CD14-positive monocyte (primary cell): ENCODE results near the gene MAD2L1BP. TPM values are rescaled to one million over a fixed set of nuclear protein-coding genes. Genes with fewer than 3 reads are reported as not detected.

Experiments used
- DNase-seq, 3 donors: peaks; one replicate each; pipeline ENCODE4 v3.0.0-alpha.2; 2011 to 2022
- H2AFZ ChIP-seq: 2 replicates; pipeline ENCODE4 v1.6.0; 2012; ENCODE audit warnings: mild to moderate bottlenecking, low read depth, low read length, inconsistent platforms; ENCODE audit not compliant: insufficient read depth, poor library complexity, severe bottlenecking
- H3K27ac ChIP-seq, 2 donors: 1 replicate in 1 of 2; 2 replicates in 1 of 2; pipeline ENCODE4 v1.5.1; 2012 to 2013; ENCODE audit warnings: low read length in 2 of 2, control low read depth in 1 of 2, inconsistent platforms in 1 of 2, low read depth in 1 of 2, mild to moderate bottlenecking in 1 of 2
- H3K27me3 ChIP-seq, 2 donors: one replicate each; pipeline versions ENCODE4 v1.6.0 to v1.6.1; 2011 to 2013; ENCODE audit warnings: low read length in 2 of 2; ENCODE audit not compliant: control insufficient read depth in 2 of 2, insufficient read depth in 2 of 2
- H3K36me3 ChIP-seq, 2 donors: replicated peaks in 1 of 2; 1 replicate in 1 of 2; 2 replicates in 1 of 2; pipeline versions ENCODE4 v1.5.1 to v1.6.1; 2012 to 2013; ENCODE audit warnings: low read length in 2 of 2, control low read depth in 1 of 2, inconsistent platforms in 1 of 2, mild to moderate bottlenecking in 1 of 2; ENCODE audit not compliant: insufficient read depth in 2 of 2, control insufficient read depth in 1 of 2
- H3K4me1 ChIP-seq, 2 donors: 1 replicate in 1 of 2; 2 replicates in 1 of 2; pipeline versions ENCODE4 v1.5.1 to v1.6.1; 2012 to 2013; ENCODE audit warnings: low read length in 2 of 2, control low read depth in 1 of 2, inconsistent platforms in 1 of 2, mild to moderate bottlenecking in 1 of 2, moderate library complexity in 1 of 2; ENCODE audit not compliant: insufficient read depth in 2 of 2, control insufficient read depth in 1 of 2
- H3K4me2 ChIP-seq: replicated peaks from 2 replicates; pipeline ENCODE3; 2012; ENCODE audit warnings: low read length, moderate library complexity, mild to moderate bottlenecking; ENCODE audit not compliant: poor library complexity, severe bottlenecking; ENCODE audit errors: extremely low read depth
- H3K4me3 ChIP-seq, 3 experiments: fragments of 200-600 bp in 1 of 3; sonication (generic) in 1 of 3; replicated peaks in 1 of 3; 1 replicate in 2 of 3; 2 replicates in 1 of 3; pipeline ENCODE4 v1.5.1; 2011 to 2013; ENCODE audit warnings: low read length in 3 of 3, mild to moderate bottlenecking in 3 of 3, control low read depth in 2 of 3, low read depth in 2 of 3, inconsistent platforms in 1 of 3, moderate library complexity in 1 of 3
- H3K79me2 ChIP-seq: 2 replicates; pipeline ENCODE4 v1.6.0; 2012; ENCODE audit warnings: mild to moderate bottlenecking, control low read depth, inconsistent platforms, low read length, moderate library complexity; ENCODE audit not compliant: insufficient read depth
- H3K9ac ChIP-seq: 2 replicates; pipeline ENCODE4 v1.6.0; 2017; ENCODE audit warnings: low read length, mild to moderate bottlenecking; ENCODE audit not compliant: insufficient read depth, poor library complexity, severe bottlenecking
- H3K9me3 ChIP-seq, 2 donors: replicated peaks in 1 of 2; 1 replicate in 1 of 2; 2 replicates in 1 of 2; pipeline versions ENCODE4 v1.5.1 to v1.6.1; 2012 to 2013; ENCODE audit warnings: low read length in 2 of 2, control low read depth in 1 of 2; ENCODE audit not compliant: control insufficient read depth in 1 of 2, insufficient read depth in 1 of 2
- H4K20me1 ChIP-seq: 2 replicates; pipeline ENCODE4 v1.6.0; 2012; ENCODE audit warnings: mild to moderate bottlenecking, low read length, control low read depth, moderate library complexity; ENCODE audit not compliant: insufficient read depth
- H3K27ac Mint-ChIP-seq, 7 donors: one replicate each; pipeline ENCODE4 v1.8.0; 2020; ENCODE audit warnings: mild to moderate bottlenecking in 7 of 7, mixed read lengths in 7 of 7, moderate library complexity in 6 of 7, inconsistent platforms in 2 of 7
- H3K27me3 Mint-ChIP-seq, 3 donors: one replicate each; pipeline ENCODE4 v1.8.0; 2021 to 2022; ENCODE audit warnings: low read depth in 3 of 3, mild to moderate bottlenecking in 3 of 3, mixed read lengths in 3 of 3, moderate library complexity in 3 of 3, inconsistent platforms in 1 of 3
- H3K36me3 Mint-ChIP-seq, 2 donors: one replicate each; pipeline ENCODE4 v1.8.0; 2020; ENCODE audit warnings: mixed read lengths in 2 of 2, inconsistent platforms in 1 of 2, mild to moderate bottlenecking in 1 of 2
- H3K4me1 Mint-ChIP-seq: one replicate; pipeline ENCODE4 v1.8.0; 2020; ENCODE audit warnings: mild to moderate bottlenecking, mixed read lengths
- H3K4me3 Mint-ChIP-seq, 2 donors: one replicate each; pipeline ENCODE4 v1.8.0; 2020; ENCODE audit warnings: mild to moderate bottlenecking in 2 of 2, mixed read lengths in 2 of 2, moderate library complexity in 1 of 2
- H3K9me3 Mint-ChIP-seq, 7 donors: one replicate each; pipeline ENCODE4 v1.8.0; 2020 to 2022; ENCODE audit warnings: mixed read lengths in 7 of 7, mild to moderate bottlenecking in 6 of 7, moderate library complexity in 6 of 7, inconsistent platforms in 2 of 7
- WGBS: methylation state at CpG from one replicate; pipeline ENCODE4 v1.1.5; 2013; ENCODE audit warnings: missing lambda C conversion rate; ENCODE audit not compliant: insufficient coverage; 5-methylcytosine and 5-hydroxymethylcytosine counted together
- intact Hi-C, 2 donors: fragments of 100-400 bp; cut with micrococcal nuclease; formaldehyde crosslinking; loops; one replicate each; pipeline versions ENCODE4 v1.15.0 to v1.15.1; 2023
- polyA plus RNA-seq, 3 donors: library from polyadenylated mRNA; depleted of rRNA in 1 of 3; unstranded in 2 of 3; stranded (reverse) in 1 of 3; fragments of 300-500 nt in 2 of 3; fragments of >200 nt in 1 of 3; fragmentation: Illumina TruSeq in 2 of 3; gene quantifications; 1 replicate in 2 of 3; 2 replicates in 1 of 3; pipeline ENCODE4 v1.2.3, GENCODE V29; 2012 to 2021
- TF ChIP-seq, protein P1 (sequence below): fragments of 200-600 bp; IDR thresholded peaks from one replicate; pipeline ENCODE4 v1.8.0; 2022; ENCODE audit warnings: antibody characterized with exemption, mild to moderate bottlenecking

The MAD2L1BP gene
- polyA plus RNA-seq, 3 donors, result 17.3 to 33.5 (median 26.5) TPM

DNA sequence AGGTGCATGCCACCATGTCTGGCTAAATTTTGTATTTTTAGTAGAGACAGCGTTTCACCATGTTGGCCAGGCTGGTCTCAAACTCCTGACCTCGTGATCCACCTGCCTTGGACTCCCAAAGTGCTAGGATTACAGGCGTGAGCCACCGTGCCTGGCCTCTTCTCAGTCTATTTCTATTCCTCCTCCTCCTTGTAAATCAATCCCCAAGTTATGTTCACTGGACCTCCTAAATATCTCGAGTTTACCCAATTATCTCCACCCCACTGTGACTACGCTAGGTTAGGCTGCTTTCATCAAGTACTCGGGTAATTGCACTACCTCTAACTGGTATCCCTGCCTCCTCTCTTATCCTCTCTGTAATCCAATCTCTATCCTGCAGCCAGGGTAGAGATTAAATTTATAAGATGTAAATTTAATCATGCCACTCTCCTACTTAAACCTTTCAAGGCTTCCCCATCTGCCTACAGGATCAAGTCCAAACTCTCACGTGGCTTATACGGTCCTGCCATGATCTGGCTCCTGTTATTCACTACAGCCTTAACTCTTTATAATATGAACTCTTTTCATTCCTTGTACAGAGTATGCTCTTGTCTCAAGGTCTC, 837 bp upstream of the MAD2L1BP start:
- H3K4me2 ChIP-seq, result peak overlapping the region; percentile 86
- H3K79me2 ChIP-seq, result peaks cover 41% of the 10 kb centered on the region
- H3K27ac ChIP-seq, result peak overlapping the region in 1 of 2 donors; percentile 95
- H3K27me3 ChIP-seq, result no peaks in the 10 kb centered on the region
- Mint-ChIP-seq H3K9me3 (peaks cover 0 to 3% (median 0%) of the 10 kb centered on the region in 7 donors), H3K27ac (peak overlapping the region in 6 of 7 donors; percentile 9 to 98 (median 96)), H3K4me3 (peak overlapping the region in 1 of 2 donors; percentile 98), H3K27me3 (peaks cover 0 to 2% (median 0%) of the 10 kb centered on the region in 3 donors), H3K36me3 (peaks cover 12 to 29% of the 10 kb centered on the region in 2 donors), H3K4me1 (peaks cover 56% of the 10 kb centered on the region)
- H3K4me1 ChIP-seq, result peaks cover 44 to 53% of the 10 kb centered on the region in 2 donors
- no peaks in the 10 kb centered on the region for H3K9me3 ChIP-seq
- H3K36me3 ChIP-seq, result peaks cover 9 to 14% of the 10 kb centered on the region in 2 donors
- 89% methylated on average over 7 of the region's 9 CpGs for WGBS
- TF ChIP-seq, protein P1, sequence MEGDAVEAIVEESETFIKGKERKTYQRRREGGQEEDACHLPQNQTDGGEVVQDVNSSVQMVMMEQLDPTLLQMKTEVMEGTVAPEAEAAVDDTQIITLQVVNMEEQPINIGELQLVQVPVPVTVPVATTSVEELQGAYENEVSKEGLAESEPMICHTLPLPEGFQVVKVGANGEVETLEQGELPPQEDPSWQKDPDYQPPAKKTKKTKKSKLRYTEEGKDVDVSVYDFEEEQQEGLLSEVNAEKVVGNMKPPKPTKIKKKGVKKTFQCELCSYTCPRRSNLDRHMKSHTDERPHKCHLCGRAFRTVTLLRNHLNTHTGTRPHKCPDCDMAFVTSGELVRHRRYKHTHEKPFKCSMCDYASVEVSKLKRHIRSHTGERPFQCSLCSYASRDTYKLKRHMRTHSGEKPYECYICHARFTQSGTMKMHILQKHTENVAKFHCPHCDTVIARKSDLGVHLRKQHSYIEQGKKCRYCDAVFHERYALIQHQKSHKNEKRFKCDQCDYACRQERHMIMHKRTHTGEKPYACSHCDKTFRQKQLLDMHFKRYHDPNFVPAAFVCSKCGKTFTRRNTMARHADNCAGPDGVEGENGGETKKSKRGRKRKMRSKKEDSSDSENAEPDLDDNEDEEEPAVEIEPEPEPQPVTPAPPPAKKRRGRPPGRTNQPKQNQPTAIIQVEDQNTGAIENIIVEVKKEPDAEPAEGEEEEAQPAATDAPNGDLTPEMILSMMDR, result no peak
- peak overlapping the region; percentile 88 for H3K9ac ChIP-seq
- intact Hi-C loops, result no loop called here
- DNase-seq, result no peak
- peaks cover 14% of the 10 kb centered on the region for H4K20me1 ChIP-seq
- peak overlapping the region; percentile 93 for H2AFZ ChIP-seq
- peak overlapping the region in 1 of 3 experiments; percentile 98 for H3K4me3 ChIP-seq

DNA sequence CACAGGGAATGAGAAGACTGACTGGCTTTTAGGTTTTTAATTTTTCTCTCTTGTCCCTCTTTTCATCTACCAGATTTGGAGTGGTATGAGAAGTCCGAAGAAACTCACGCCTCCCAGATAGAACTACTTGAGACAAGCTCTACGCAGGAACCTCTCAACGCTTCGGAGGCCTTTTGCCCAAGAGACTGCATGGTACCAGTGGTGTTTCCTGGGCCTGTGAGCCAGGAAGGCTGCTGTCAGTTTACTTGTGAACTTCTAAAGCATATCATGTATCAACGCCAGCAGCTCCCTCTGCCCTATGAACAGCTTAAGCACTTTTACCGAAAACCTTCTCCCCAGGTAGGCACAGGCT, 644 bp downstream of the MAD2L1BP start:
- Mint-ChIP-seq H3K36me3 (peaks cover 22 to 43% of the 10 kb centered on the region in 2 donors), H3K27me3 (peaks cover 0 to 2% (median 0%) of the 10 kb centered on the region in 3 donors), H3K9me3 (peaks cover 0 to 3% (median 0%) of the 10 kb centered on the region in 7 donors), H3K4me3 (peak overlapping the region; percentile 98 to 99), H3K27ac (peak overlapping the region; percentile 92 to 98 (median 96)), H3K4me1 (peaks cover 48% of the 10 kb centered on the region)
- Histone ChIP-seq H3K9me3 (no peaks in the 10 kb centered on the region), H2AFZ (peak overlapping the region; percentile 93), H3K27ac (peak overlapping the region; percentile 67 to 95), H3K79me2 (peaks cover 56% of the 10 kb centered on the region), H3K27me3 (no peaks in the 10 kb centered on the region), H3K4me1 (peaks cover 31 to 38% of the 10 kb centered on the region in 2 donors), H3K4me3 (peak overlapping the region; percentile 65 to 98 (median 77)), H4K20me1 (peaks cover 28% of the 10 kb centered on the region), H3K36me3 (peaks cover 21 to 29% of the 10 kb centered on the region in 2 donors), H3K9ac (peak overlapping the region; percentile 88), H3K4me2 (peak overlapping the region; percentile 86)
- intact Hi-C loops, result no loop called here
- WGBS, result 18% methylated on average over 3 of the region's 7 CpGs
- DNase-seq, result no peak
- TF ChIP-seq, protein P1, result no peak
